Tibial nerve (tissue), 3 donors: ENCODE measurements around the gene TBC1D1.

Experiments used
- POLR2A ChIP-seq, 2 donors: fragments of 450-650 bp; IDR thresholded peaks; one replicate each; pipeline ENCODE4 v1.6.1; 2017; ENCODE audit warnings: antibody characterized with exemption in 2 of 2, mild to moderate bottlenecking in 2 of 2, moderate library complexity in 2 of 2
- TF ChIP-seq, protein P1 (sequence below), 5 experiments: fragments of 200-600 bp in 3 of 5; fragments of 450-650 bp in 2 of 5; sonication (generic) in 3 of 5; IDR thresholded peaks; one replicate each; pipeline ENCODE4 v1.5.1; 2016 to 2019; ENCODE audit warnings: antibody characterized with exemption in 5 of 5, mild to moderate bottlenecking in 3 of 5, moderate library complexity in 2 of 5

DNA sequence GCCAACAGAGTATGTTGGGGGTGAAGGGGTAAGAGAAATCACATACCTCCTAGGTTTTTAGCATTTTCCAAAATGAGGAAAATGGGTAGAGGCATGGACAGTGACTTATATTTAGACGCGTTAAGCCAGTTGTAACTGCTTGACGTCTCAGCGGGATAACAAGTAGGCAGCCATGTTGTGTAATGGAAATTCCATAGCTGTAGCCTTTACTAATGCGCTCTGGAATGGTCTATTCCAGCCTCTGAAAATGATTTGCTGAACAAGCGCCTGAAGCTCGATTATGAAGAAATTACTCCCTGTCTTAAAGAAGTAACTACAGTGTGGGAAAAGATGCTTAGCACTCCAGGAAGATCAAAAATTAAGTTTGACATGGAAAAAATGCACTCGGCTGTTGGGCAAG is 204.8 kb downstream of the TBC1D1 start:
- TF ChIP-seq, protein P1, sequence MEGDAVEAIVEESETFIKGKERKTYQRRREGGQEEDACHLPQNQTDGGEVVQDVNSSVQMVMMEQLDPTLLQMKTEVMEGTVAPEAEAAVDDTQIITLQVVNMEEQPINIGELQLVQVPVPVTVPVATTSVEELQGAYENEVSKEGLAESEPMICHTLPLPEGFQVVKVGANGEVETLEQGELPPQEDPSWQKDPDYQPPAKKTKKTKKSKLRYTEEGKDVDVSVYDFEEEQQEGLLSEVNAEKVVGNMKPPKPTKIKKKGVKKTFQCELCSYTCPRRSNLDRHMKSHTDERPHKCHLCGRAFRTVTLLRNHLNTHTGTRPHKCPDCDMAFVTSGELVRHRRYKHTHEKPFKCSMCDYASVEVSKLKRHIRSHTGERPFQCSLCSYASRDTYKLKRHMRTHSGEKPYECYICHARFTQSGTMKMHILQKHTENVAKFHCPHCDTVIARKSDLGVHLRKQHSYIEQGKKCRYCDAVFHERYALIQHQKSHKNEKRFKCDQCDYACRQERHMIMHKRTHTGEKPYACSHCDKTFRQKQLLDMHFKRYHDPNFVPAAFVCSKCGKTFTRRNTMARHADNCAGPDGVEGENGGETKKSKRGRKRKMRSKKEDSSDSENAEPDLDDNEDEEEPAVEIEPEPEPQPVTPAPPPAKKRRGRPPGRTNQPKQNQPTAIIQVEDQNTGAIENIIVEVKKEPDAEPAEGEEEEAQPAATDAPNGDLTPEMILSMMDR (IDR thresholded peaks at IDR 0.05), result no peak
- TF ChIP-seq POLR2A (IDR thresholded peaks at IDR 0.05), result no peak
